AG10803 (cell line): ENCODE data around the gene SUN5.
"Not testable (repeated sequence)": the region's sequence is repeated elsewhere in the genome, so short reads cannot be mapped to it uniquely, and the experiment has no call there.

ENCODE experiments used
- DNase-seq: peaks from one replicate; pipeline ENCODE4 v3.0.0; 2010; ENCODE audit warnings: low read depth
- H3K4me3 ChIP-seq: 2 replicates; pipeline ENCODE4 v1.5.1; 2011; ENCODE audit warnings: mild to moderate bottlenecking, low read length, control low read depth
- CTCF ChIP-seq: conservative IDR thresholded peaks from 2 replicates; pipeline ENCODE4 v1.5.1; 2011; ENCODE audit warnings: mild to moderate bottlenecking, low read length, control low read depth, inconsistent platforms

SUN5 gene

DNA sequence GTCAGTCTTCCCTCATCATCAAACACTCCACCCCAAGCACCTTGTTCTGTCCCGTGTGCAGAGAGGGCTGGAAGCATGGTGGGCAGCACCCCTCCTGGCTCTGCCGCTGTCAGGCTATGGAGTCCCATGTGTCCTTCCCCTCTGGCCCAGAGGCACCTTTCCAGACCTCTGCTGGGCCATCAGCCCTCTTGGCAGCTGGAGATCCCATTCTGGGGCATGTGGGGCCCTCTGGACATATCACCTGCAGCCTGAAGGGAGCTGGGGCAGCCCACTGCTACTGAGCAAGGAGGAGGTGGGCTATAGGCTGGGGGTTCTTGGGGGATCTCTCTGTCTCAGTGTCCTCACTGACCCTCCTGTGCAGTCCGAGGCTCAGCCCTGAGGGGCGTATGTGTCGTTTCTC is 42.2 kb downstream of the SUN5 start:
- no peak overlapping the region for H3K4me3 ChIP-seq
- no peak for DNase-seq
- TF ChIP-seq CTCF, result no peak

- TF ChIP-seq CTCF, result no peak
- H3K4me3 ChIP-seq, result no peak overlapping the region
- no peak for DNase-seq
These were observed 43.1 kb downstream of the SUN5 start for GRCh38 chr20:32960849-32961731.

DNA sequence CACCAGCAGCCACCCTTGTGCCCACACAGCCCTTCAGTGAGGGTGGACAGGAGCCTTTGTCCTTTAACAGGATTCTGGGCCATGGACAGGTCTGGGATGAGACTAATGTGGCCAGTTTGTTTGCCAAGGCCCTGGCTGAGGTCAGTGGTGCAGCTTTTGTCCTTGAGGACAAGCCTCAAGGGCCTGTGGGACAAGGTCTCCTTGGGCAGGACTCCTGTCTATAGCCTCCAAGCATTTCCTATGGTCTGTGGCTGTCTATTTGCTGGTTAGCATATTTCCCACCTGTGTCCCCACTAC is 44.1 kb downstream of the SUN5 start:
- no peak overlapping the region for H3K4me3 ChIP-seq
- DNase-seq, result no peak
- no peak for TF ChIP-seq CTCF

- H3K4me3 ChIP-seq, result no peak overlapping the region
- no peak for DNase-seq
- TF ChIP-seq CTCF, result no peak
These were observed 44.6 kb downstream of the SUN5 start for GRCh38 chr20:32959351-32960221.

- no peak overlapping the region for H3K4me3 ChIP-seq
- no peak for TF ChIP-seq CTCF
- no peak for DNase-seq
These were observed 45.7 kb downstream of the SUN5 start for GRCh38 chr20:32958574-32958973.

DNA sequence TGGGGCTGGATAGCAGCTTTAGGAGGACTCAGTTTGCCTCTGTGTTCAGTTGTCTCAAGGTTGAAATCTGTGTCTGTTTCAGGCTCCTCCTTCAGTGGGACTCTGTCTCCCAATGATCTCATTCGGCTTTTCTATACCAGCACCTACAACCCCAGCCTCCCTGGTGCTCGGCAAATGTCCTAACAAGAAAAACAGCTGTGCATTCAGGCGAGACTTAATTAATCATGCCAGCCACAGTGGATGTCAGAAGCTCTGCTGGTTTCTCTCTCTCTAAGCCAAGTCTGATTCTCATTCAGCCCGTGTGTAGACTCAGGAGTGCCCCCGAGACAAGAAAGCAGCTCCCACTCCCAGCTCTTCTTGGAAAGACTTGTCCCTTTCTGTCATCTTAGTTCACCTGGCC is 46.8 kb downstream of the SUN5 start:
- no peak for TF ChIP-seq CTCF

DNA sequence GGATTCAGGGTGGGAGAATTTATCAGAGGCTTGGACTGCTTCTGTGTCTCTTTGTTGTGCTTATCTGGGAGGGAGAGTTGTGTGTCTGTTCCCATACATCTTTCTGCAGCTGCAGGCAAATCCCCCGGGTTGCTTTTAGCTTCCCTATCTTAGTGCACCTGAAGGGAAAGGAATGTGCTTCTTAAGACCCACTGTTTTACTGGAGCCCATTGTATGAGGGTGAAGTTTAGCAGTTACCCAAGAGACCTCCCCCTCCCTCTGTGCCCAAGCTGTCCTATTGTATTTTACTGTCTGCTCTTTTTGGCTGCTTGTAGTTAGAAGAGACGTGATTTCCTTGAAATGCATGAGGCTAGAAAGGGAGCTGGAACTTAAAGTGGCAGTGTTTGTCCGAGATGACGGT is 53.7 kb downstream of the SUN5 start:
- not testable (repeated sequence) for DNase-seq, H3K4me3 ChIP-seq

More for the DNA sequence above, 46.8 kb downstream of the SUN5 start:
- DNase-seq, result no peak
- H3K4me3 ChIP-seq, result no peak overlapping the region
